ENCODE data around the gene GNAL. TPM values are rescaled to one million over a fixed set of nuclear protein-coding genes. Genes with fewer than 3 reads are reported as not detected.

Gene GNAL
- total RNA-seq, 1 donor from 2014 or later: 5.9 TPM

DNA sequence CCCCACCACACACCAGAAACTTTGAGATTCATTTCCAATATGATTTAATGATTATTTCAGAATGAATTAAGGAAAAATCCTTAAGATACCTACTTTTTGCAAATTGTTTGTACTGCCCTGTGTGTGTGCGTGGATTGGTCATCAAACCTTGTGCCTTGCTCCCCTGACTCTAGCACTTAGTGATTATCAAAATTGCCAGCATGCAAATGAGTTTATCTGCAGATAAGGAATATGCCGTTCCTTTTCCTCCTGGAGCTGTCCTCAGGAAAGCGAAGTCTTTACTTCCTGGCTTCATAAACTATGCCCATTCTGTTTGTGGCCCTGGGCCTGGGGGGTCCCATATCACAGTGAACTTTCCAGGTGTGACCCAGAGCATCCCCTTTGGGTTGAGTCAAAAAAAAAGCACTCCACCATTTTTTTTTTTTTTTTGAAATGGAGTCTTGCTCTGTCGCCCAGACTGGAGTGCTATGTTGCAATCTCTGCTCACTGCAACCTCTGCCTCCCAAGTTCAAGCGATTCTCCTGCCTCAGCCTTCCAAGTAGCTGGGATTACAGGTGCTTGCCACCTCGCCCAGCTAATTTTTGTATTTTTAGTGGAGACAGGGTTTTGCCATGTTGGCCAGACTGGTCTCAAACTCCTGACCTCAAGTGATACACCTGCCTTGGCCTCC, 173.5 kb downstream of the GNAL start:
- no peaks in the 10 kb centered on the region for H3K27me3 ChIP-seq
- DNase-seq (ENCODE audit: low spot score in 2 of 2): no peak
- TF ChIP-seq, protein P1, sequence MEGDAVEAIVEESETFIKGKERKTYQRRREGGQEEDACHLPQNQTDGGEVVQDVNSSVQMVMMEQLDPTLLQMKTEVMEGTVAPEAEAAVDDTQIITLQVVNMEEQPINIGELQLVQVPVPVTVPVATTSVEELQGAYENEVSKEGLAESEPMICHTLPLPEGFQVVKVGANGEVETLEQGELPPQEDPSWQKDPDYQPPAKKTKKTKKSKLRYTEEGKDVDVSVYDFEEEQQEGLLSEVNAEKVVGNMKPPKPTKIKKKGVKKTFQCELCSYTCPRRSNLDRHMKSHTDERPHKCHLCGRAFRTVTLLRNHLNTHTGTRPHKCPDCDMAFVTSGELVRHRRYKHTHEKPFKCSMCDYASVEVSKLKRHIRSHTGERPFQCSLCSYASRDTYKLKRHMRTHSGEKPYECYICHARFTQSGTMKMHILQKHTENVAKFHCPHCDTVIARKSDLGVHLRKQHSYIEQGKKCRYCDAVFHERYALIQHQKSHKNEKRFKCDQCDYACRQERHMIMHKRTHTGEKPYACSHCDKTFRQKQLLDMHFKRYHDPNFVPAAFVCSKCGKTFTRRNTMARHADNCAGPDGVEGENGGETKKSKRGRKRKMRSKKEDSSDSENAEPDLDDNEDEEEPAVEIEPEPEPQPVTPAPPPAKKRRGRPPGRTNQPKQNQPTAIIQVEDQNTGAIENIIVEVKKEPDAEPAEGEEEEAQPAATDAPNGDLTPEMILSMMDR (IDR thresholded peaks at IDR 0.05): no peak
- no peak overlapping the region for H3K4me3 ChIP-seq
- no peaks in the 10 kb centered on the region for H3K9me3 ChIP-seq
- no peaks in the 10 kb centered on the region for H3K4me1 ChIP-seq
- H3K36me3 ChIP-seq: no peaks in the 10 kb centered on the region
- intact Hi-C loops (cut with DNase I): no loop called here
- H3K27ac ChIP-seq: no peak overlapping the region

GRCh38 chr18:11864471-11864870, 175.4 kb downstream of the GNAL start:
- Histone ChIP-seq H3K36me3 (peaks cover 0 to 14% of the 10 kb centered on the region in 2 donors), H3K9me3 (no peaks in the 10 kb centered on the region), H3K4me1 (no peaks in the 10 kb centered on the region), H3K27ac (no peak overlapping the region), H3K4me3 (no peak overlapping the region), H3K27me3 (no peaks in the 10 kb centered on the region)
- TF ChIP-seq, protein P1 (IDR thresholded peaks at IDR 0.05): no peak
- intact Hi-C loops (cut with DNase I): no loop called here
- DNase-seq (ENCODE audit: low spot score in 2 of 2): no peak

- Histone ChIP-seq H3K9me3 (no peaks in the 10 kb centered on the region), H3K27ac (no peak overlapping the region), H3K4me1 (no peaks in the 10 kb centered on the region), H3K36me3 (peaks cover 0 to 16% of the 10 kb centered on the region in 2 donors), H3K4me3 (no peak overlapping the region), H3K27me3 (no peaks in the 10 kb centered on the region)
- TF ChIP-seq, protein P1 (IDR thresholded peaks at IDR 0.05): no peak
- intact Hi-C loops (cut with DNase I): no loop called here
- no peak for DNase-seq (ENCODE audit: low spot score in 2 of 2)
Observed at GRCh38 chr18:11865071-11865470, 176.0 kb downstream of the GNAL start.

GRCh38 chr18:11866329-11866728, 177.3 kb downstream of the GNAL start:
- peaks cover 0 to 16% of the 10 kb centered on the region in 2 donors for H3K36me3 ChIP-seq
- H3K27me3 ChIP-seq: no peaks in the 10 kb centered on the region
- no peaks in the 10 kb centered on the region for H3K9me3 ChIP-seq
- TF ChIP-seq, protein P1 (IDR thresholded peaks at IDR 0.05): no peak
- no peak overlapping the region for H3K4me3 ChIP-seq
- intact Hi-C loops (cut with DNase I): no loop called here
- H3K27ac ChIP-seq: no peak overlapping the region
- no peak for DNase-seq (ENCODE audit: low spot score in 2 of 2)
- no peaks in the 10 kb centered on the region for H3K4me1 ChIP-seq

DNA sequence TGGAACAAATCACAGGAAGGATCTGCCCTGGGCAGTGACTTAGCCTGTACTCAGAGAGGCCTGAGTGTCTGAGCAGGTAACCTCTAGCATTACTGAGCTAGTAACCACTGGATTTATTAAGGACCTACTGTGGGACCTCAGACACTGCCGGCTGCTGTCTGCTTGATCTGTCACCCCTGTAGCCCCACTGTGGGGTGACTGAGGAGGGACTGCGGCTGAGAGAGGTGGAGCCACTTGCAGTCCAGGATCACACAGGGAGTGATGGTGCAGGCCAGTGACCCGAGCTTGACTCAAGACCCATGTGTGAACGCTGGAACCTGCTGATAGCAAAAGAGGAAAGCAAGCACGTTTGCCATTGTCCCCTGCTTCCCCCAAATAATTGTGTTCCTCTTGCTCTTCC, 177.7 kb downstream of the GNAL start:
- Histone ChIP-seq H3K4me3 (no peak overlapping the region), H3K4me1 (no peaks in the 10 kb centered on the region), H3K27ac (no peak overlapping the region), H3K27me3 (no peaks in the 10 kb centered on the region), H3K36me3 (peaks cover 0 to 16% of the 10 kb centered on the region in 2 donors), H3K9me3 (no peaks in the 10 kb centered on the region)
- DNase-seq (ENCODE audit: low spot score in 2 of 2): no peak
- TF ChIP-seq, protein P1 (IDR thresholded peaks at IDR 0.05): no peak
- intact Hi-C loops (cut with DNase I): no loop called here

Measured in ascending aorta (tissue), 2 donors.